ENCODE measurements around the gene NDC80. TPM values are rescaled to one million over a fixed set of nuclear protein-coding genes. Genes with fewer than 3 reads are reported as not detected.

The NDC80 gene
- polyA plus RNA-seq, 1 donor (not counting 4 experiments of a cell fraction or from before 2014, with no cell fraction given): 11.5 TPM

DNA sequence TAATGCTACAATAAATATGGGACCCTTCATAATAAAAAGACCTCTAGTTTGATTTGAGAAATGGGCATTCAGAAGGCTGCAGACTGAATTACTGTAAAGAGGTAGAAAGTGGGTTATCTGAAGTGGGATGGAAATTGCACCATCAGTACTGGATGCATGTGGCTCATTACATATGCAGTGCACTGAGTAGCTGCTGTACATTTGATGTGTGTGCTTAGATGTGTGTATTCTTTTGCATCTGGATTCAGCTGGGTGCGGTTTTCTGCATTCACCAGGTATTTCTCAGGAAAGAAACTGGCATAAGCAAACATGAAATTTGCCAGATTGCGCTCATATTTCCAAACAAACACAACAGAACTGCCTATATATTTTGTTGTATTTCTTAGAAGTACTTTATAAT lies 38.2 kb downstream of the NDC80 start:
- Histone ChIP-seq H3K36me3 (ENCODE audit: control insufficient read depth in 2 of 2, extremely low read depth in 1 of 2, insufficient read depth in 2 of 2, low read length in 2 of 2) (no peaks in the 10 kb centered on the region), H3K79me2 (ENCODE audit: control insufficient read depth, insufficient read depth, low read length) (no peaks in the 10 kb centered on the region), H3K4me3 (ENCODE audit: control insufficient read depth in 2 of 3, extremely low read depth in 1 of 3, insufficient read depth in 2 of 3, low read depth in 1 of 3, low read length in 3 of 3) (no peak overlapping the region), H3K27me3 (ENCODE audit: control insufficient read depth, extremely low read depth, insufficient read depth, low read length) (no peaks in the 10 kb centered on the region), H2AFZ (ENCODE audit: control insufficient read depth, low read length) (no peak overlapping the region), H3K4me2 (ENCODE audit: control insufficient read depth, extremely low read depth, insufficient read depth, low read depth, low read length) (no peak overlapping the region), H3K9ac (ENCODE audit: control insufficient read depth, extremely low read depth, insufficient read depth, low read length) (no peak overlapping the region), H3K9me1 (ENCODE audit: control insufficient read depth, extremely low read depth, insufficient read depth, low read length) (no peaks in the 10 kb centered on the region), H3K4me1 (ENCODE audit: control insufficient read depth, extremely low read depth, insufficient read depth, low read length) (no peaks in the 10 kb centered on the region), H3K27ac (ENCODE audit: control insufficient read depth, insufficient read depth, low read length) (no peak overlapping the region), H4K20me1 (ENCODE audit: control insufficient read depth, extremely low read depth, insufficient read depth, low read length) (no peaks in the 10 kb centered on the region), H3K9me3 (ENCODE audit: control insufficient read depth, low read depth, low read length) (no peaks in the 10 kb centered on the region)
- dilution Hi-C loops (cut with MboI; ENCODE audit: extremely low pct_ligation_motif_present, low sequenced_read_pairs): no loop called here
- FAIRE-seq (no peak), DNase-seq (ENCODE audit: low read depth, low spot score) (no peak)
- TF ChIP-seq, protein P1, sequence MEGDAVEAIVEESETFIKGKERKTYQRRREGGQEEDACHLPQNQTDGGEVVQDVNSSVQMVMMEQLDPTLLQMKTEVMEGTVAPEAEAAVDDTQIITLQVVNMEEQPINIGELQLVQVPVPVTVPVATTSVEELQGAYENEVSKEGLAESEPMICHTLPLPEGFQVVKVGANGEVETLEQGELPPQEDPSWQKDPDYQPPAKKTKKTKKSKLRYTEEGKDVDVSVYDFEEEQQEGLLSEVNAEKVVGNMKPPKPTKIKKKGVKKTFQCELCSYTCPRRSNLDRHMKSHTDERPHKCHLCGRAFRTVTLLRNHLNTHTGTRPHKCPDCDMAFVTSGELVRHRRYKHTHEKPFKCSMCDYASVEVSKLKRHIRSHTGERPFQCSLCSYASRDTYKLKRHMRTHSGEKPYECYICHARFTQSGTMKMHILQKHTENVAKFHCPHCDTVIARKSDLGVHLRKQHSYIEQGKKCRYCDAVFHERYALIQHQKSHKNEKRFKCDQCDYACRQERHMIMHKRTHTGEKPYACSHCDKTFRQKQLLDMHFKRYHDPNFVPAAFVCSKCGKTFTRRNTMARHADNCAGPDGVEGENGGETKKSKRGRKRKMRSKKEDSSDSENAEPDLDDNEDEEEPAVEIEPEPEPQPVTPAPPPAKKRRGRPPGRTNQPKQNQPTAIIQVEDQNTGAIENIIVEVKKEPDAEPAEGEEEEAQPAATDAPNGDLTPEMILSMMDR (optimal IDR thresholded peaks at IDR 0.05 in 1 of 3, IDR thresholded peaks at IDR 0.05 in 1 of 3, conservative IDR thresholded peaks at IDR 0.05 in 1 of 3; ENCODE audit: extremely low read depth in 1 of 3, insufficient read depth in 2 of 3, low read length in 3 of 3): no peak
- TF ChIP-seq EZH2 (IDR thresholded peaks at IDR 0.05; ENCODE audit: low read length): no peak

DNA sequence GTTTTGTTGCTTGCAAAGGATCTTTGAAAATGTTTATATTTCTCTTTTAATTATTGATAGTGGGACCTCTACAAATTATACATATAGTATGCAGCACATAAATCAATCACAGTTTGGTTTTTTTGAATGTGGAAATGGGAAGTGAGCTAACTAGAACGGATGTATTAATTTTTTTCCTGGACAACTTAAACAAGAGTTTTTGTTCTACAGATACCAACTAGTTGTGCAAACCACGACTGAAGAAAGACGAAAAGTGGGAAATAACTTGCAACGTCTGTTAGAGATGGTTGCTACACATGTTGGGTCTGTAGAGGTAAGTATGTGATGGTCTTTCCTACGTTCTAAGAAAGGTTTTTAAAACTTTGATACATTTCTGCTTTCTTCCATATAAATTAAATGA lies 39.2 kb downstream of the NDC80 start:
- Histone ChIP-seq H3K36me3 (ENCODE audit: control insufficient read depth in 2 of 2, extremely low read depth in 1 of 2, insufficient read depth in 2 of 2, low read length in 2 of 2) (no peaks in the 10 kb centered on the region), H3K27me3 (ENCODE audit: control insufficient read depth, extremely low read depth, insufficient read depth, low read length) (no peaks in the 10 kb centered on the region), H4K20me1 (ENCODE audit: control insufficient read depth, extremely low read depth, insufficient read depth, low read length) (no peaks in the 10 kb centered on the region), H3K4me3 (ENCODE audit: control insufficient read depth in 2 of 3, extremely low read depth in 1 of 3, insufficient read depth in 2 of 3, low read depth in 1 of 3, low read length in 3 of 3) (no peak overlapping the region), H3K4me2 (ENCODE audit: control insufficient read depth, extremely low read depth, insufficient read depth, low read depth, low read length) (no peak overlapping the region), H3K9ac (ENCODE audit: control insufficient read depth, extremely low read depth, insufficient read depth, low read length) (no peak overlapping the region), H3K9me1 (ENCODE audit: control insufficient read depth, extremely low read depth, insufficient read depth, low read length) (no peaks in the 10 kb centered on the region), H3K79me2 (ENCODE audit: control insufficient read depth, insufficient read depth, low read length) (no peaks in the 10 kb centered on the region), H3K27ac (ENCODE audit: control insufficient read depth, insufficient read depth, low read length) (no peak overlapping the region), H2AFZ (ENCODE audit: control insufficient read depth, low read length) (no peak overlapping the region), H3K9me3 (ENCODE audit: control insufficient read depth, low read depth, low read length) (no peaks in the 10 kb centered on the region), H3K4me1 (ENCODE audit: control insufficient read depth, extremely low read depth, insufficient read depth, low read length) (no peaks in the 10 kb centered on the region)
- DNase-seq (ENCODE audit: low read depth, low spot score): no peak
- dilution Hi-C loops (cut with MboI; ENCODE audit: extremely low pct_ligation_motif_present, low sequenced_read_pairs): no loop called here
- TF ChIP-seq EZH2 (IDR thresholded peaks at IDR 0.05; ENCODE audit: low read length): no peak
- TF ChIP-seq, protein P1 (optimal IDR thresholded peaks at IDR 0.05 in 1 of 3, IDR thresholded peaks at IDR 0.05 in 1 of 3, conservative IDR thresholded peaks at IDR 0.05 in 1 of 3; ENCODE audit: extremely low read depth in 1 of 3, insufficient read depth in 2 of 3, low read length in 3 of 3): no peak
- no peak for FAIRE-seq

Measured in keratinocyte (primary cell).